GM21737 (cell line): ENCODE measurements around the gene PCDHGA7.
"Not testable (repeated sequence)": the region's sequence is repeated elsewhere in the genome, so short reads cannot be mapped to it uniquely, and the experiment has no call there.

Experiments
- ATAC-seq: cut with Tn5 transposase; IDR thresholded peaks from one replicate; pipeline ENCODE4 v1.9.1; 2021; ENCODE audit warnings: mild to moderate bottlenecking, moderate library complexity; ENCODE audit not compliant: unreplicated experiment

Gene PCDHGA7

DNA sequence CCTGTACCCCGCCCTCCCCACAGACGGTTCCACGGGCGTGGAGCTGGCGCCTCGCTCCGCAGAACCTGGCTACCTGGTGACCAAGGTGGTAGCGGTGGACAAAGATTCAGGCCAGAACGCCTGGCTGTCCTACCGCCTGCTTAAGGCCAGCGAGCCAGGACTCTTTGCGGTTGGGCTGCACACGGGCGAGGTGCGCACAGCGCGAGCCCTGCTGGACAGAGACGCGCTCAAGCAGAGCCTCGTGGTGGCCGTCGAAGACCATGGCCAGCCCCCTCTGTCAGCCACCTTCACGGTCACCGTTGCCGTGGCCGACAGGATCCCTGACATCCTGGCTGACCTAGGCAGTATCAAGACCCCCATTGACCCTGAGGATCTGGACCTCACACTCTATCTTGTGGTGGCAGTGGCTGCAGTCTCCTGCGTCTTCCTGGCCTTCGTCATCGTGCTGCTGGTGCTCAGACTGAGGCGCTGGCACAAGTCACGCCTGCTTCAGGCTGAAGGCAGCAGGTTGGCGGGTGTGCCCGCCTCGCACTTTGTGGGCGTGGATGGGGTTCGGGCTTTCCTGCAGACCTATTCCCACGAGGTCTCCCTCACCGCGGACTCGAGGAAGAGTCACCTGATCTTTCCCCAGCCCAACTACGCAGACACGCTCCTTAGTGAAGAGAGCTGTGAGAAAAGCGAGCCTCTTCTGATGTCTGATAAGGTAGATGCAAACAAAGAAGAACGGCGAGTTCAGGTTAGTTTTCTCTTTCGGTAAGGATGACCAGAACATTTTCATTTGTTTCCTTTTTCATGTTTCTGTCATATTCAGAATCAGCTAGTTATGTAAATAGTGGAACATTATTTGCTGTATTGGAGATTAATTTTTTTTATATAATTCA lies 16.3 kb upstream of the PCDHGA7 start:
- no peak for ATAC-seq

GRCh38 chr5:141369994-141370848 lies 12.3 kb upstream of the PCDHGA7 start, which contains the start of gene PCDHGB3:
Gene PCDHGB3 (plus strand): TSS chr5:141370242. CDS start chr5:141370395, 153 bp downstream.
- peak; percentile 69 for ATAC-seq

- ATAC-seq = no peak
Observed at GRCh38 chr5:141371572-141372475, 10.7 kb upstream of the PCDHGA7 start.

- ATAC-seq = no peak
Observed at GRCh38 chr5:141373673-141374317, 8.7 kb upstream of the PCDHGA7 start, which contains the start of gene PCDHGA6. Gene PCDHGA6 (plus strand): TSS chr5:141373891. CDS start chr5:141374084, 193 bp downstream.

- no peak for ATAC-seq
Observed at GRCh38 chr5:141374627-141375026, 7.9 kb upstream of the PCDHGA7 start.

DNA sequence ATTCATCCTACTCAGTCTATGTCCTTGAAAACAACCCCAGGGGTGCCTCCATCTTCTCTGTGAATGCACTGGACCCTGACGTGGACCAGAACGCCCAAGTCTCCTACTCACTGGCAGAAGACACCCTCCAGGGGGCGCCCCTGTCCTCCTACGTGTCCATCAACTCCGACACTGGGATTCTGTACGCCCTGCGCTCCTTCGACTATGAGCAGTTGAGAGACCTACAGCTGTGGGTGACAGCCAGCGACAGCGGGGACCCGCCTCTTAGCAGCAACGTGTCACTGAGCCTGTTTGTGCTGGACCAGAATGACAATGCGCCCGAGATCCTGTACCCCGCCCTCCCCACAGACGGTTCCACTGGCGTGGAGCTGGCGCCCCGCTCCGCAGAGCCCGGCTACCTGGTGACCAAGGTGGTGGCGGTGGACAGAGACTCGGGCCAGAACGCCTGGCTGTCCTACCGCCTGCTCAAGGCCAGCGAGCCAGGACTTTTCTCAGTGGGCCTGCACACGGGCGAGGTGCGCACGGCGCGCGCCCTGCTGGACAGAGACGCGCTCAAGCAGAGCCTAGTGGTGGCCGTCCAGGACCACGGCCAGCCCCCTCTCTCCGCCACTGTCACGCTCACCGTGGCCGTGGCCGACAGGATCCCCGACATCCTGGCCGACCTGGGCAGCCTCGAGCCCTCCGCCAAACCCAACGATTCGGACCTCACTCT lies 6.9 kb upstream of the PCDHGA7 start:
- ATAC-seq = not testable (repeated sequence)

DNA sequence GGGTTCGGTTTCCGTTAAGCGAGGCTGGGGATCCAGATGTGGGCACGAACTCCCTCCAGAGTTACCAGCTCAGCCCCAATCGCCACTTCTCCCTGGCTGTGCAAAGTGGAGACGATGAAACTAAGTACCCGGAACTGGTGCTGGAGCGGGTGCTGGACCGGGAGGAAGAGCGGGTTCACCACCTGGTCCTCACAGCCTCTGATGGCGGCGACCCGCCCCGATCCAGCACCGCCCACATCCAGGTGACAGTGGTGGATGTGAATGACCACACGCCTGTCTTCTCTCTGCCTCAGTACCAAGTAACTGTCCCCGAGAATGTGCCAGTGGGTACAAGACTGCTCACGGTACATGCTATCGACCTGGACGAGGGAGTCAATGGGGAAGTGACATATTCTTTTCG lies 803 bp downstream of the PCDHGA7 start:
- ATAC-seq = no peak

DNA sequence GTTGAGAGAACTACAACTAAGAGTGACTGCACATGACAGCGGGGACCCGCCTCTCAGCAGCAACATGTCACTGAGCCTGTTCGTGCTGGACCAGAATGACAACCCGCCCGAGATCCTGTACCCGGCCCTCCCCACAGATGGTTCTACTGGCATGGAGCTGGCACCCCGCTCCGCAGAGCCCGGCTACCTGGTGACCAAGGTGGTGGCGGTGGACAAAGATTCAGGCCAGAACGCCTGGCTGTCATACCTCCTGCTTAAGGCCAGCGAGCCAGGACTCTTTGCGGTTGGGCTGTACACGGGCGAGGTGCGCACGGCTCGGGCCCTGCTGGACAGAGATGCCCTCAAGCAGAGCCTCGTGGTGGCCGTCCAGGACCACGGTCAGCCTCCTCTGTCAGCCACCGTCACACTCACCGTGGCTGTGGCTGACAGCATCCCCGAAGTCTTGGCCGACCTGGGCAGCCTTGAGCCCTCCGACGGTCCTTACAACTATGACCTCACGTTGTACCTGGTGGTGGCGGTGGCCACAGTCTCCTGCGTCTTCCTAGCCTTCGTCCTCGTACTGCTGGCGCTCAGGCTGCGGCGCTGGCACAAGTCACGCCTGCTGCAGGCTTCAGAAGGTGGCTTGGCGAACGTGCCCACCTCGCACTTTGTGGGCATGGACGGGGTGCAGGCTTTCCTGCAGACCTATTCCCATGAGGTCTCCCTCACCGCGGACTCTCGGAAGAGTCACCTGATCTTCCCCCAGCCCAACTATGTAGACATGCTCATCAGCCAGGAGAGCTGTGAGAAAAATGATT lies 2.1 kb downstream of the PCDHGA7 start:
- no peak for ATAC-seq

DNA sequence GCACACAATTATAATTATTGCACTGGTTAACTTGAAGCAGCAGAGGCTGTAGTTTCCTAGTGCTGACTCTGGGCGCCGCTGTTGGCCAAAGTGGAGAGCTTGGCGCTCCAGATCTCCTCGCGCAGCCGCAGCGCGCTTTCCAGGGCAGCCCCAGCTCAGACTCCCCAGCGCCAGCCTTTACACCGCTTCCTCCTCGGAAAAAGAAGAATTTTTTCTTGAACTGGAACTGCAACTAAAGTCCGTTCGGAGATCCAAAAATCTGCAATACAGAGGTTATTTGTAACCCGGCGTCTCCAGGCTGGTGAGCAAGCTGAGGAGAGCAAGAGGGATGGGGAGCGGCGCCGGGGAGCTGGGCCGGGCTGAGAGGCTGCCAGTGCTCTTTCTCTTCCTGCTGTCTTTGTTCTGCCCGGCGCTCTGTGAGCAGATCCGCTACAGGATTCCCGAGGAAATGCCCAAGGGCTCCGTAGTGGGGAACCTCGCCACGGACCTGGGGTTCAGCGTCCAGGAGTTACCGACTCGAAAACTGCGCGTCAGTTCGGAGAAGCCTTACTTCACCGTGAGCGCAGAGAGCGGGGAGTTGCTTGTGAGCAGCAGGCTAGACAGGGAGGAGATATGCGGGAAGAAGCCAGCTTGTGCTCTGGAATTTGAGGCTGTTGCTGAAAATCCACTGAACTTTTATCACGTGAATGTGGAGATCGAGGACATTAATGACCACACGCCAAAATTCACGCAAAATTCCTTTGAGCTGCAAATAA lies 5.2 kb downstream of the PCDHGA7 start, which contains the start of gene PCDHGB4:
Gene PCDHGB4 (plus strand): TSS at position 142 of the 755 bp plus-strand sequence. CDS start 187 bp downstream, at position 329.
- not testable (repeated sequence) for ATAC-seq

- no peak for ATAC-seq
Observed at GRCh38 chr5:141388661-141389060, 6.1 kb downstream of the PCDHGA7 start.

GRCh38 chr5:141389153-141390042 lies 6.9 kb downstream of the PCDHGA7 start:
- ATAC-seq = no peak

DNA sequence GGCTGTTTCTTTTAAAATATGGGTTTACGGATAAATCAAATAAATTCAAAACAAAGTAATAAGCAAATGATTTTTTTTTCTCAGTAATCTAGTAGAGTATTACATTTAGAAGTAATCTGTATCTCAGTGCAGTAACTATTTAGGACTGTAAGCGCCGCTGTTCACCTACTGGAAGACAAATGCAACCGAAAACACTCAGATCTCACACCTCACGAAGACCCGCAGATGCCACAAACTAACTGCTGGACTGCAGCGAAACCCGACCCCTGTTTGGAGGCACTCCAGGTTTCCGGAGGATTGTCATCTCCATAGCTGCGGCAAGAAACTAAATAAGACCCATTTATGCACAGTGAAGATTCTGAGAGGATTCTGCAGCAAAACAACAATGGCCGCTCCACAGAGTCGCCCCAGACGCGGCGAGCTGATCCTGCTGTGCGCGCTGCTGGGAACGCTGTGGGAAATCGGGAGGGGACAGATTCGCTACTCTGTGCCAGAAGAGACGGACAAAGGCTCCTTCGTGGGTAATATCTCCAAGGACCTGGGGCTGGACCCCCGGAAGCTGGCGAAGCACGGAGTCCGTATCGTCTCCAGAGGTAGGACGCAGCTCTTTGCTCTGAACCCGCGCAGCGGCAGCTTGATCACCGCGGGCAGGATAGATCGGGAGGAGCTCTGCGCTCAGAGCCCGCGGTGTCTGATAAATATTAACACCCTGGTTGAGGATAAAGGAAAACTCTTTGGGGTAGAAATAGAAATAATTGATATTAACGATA lies 10.1 kb downstream of the PCDHGA7 start, which contains the start of gene PCDHGA8:
Gene PCDHGA8 (plus strand): TSS at position 205 of the 770 bp plus-strand sequence. CDS start 181 bp downstream, at position 386.
- no peak for ATAC-seq

DNA sequence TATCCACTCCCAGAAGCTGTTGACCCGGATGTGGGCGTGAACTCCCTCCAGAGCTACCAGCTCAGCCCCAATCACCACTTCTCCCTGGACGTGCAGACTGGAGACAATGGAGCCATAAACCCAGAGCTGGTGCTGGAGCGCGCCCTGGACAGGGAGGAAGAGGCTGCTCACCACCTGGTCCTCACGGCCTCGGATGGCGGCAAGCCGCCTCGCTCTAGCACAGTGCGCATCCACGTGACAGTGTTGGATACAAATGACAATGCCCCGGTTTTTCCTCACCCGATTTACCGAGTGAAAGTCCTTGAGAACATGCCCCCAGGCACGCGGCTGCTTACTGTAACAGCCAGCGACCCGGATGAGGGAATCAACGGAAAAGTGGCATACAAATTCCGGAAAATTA lies 10.7 kb downstream of the PCDHGA7 start:
- no peak for ATAC-seq

- ATAC-seq = not testable (repeated sequence)
Observed at GRCh38 chr5:141394401-141395187, 12.1 kb downstream of the PCDHGA7 start.
